Loucy (cell line): ENCODE results near the gene CCT4.

Experiments
- H2AFZ ChIP-seq: fragments of 200-600 bp; sonication (generic); 2 replicates; pipeline ENCODE4 v1.6.0; 2016; ENCODE audit warnings: antibody characterized with exemption, mild to moderate bottlenecking, low read length, moderate library complexity
- H3F3A ChIP-seq: fragments of 200-600 bp; 2 replicates; pipeline ENCODE4 v1.6.0; 2016; ENCODE audit warnings: antibody characterized with exemption, low read depth, mild to moderate bottlenecking
- H3K27me3 ChIP-seq: fragments of 200-600 bp; sonication (generic); 2 replicates; pipeline ENCODE4 v1.6.1; 2014; ENCODE audit warnings: low read length, mild to moderate bottlenecking; ENCODE audit not compliant: insufficient read depth, poor library complexity, severe bottlenecking
- H3K36me3 ChIP-seq: fragments of 200-600 bp; sonication (generic); 2 replicates; pipeline ENCODE4 v1.6.1; 2016; ENCODE audit warnings: low read length; ENCODE audit not compliant: insufficient read depth
- H3K4me1 ChIP-seq: fragments of 200-600 bp; sonication (generic); 2 replicates; pipeline ENCODE4 v1.5.1; 2014; ENCODE audit warnings: low read length, mild to moderate bottlenecking; ENCODE audit not compliant: insufficient read depth, poor library complexity, severe bottlenecking
- H3K4me2 ChIP-seq: fragments of 200-600 bp; sonication (generic); 2 replicates; pipeline ENCODE4 v1.6.0; 2014; ENCODE audit warnings: antibody characterized with exemption, low read length, low read depth, mild to moderate bottlenecking; ENCODE audit not compliant: poor library complexity, severe bottlenecking
- H3K4me3 ChIP-seq: fragments of 200-600 bp; sonication (generic); 2 replicates; pipeline ENCODE4 v1.5.1; 2014; ENCODE audit warnings: low read length, mild to moderate bottlenecking, mixed read lengths; ENCODE audit not compliant: poor library complexity, severe bottlenecking
- H3K79me2 ChIP-seq: fragments of 200-600 bp; sonication (generic); 2 replicates; pipeline ENCODE4 v1.6.1; 2014; ENCODE audit warnings: low read length; ENCODE audit not compliant: insufficient read depth
- H3K9ac ChIP-seq: fragments of 200-600 bp; sonication (generic); 2 replicates; pipeline ENCODE4 v1.6.0; 2014; ENCODE audit warnings: mild to moderate bottlenecking, low read depth, low read length, moderate library complexity; ENCODE audit not compliant: poor library complexity, severe bottlenecking
- H3K9me2 ChIP-seq: fragments of 200-600 bp; sonication (generic); replicated peaks from 2 replicates; pipeline ENCODE4 v1.6.1; 2016; ENCODE audit warnings: low read depth, low read length, mixed read lengths
- H3K9me3 ChIP-seq: fragments of 200-600 bp; sonication (generic); 2 replicates; pipeline ENCODE4 v1.6.1; 2014; ENCODE audit warnings: mild to moderate bottlenecking, antibody characterized with exemption, low read length, low read depth; ENCODE audit not compliant: insufficient read depth
- H4K20me1 ChIP-seq: fragments of 200-600 bp; sonication (generic); 2 replicates; pipeline ENCODE4 v1.6.0; 2014; ENCODE audit warnings: antibody characterized with exemption, low read length, mild to moderate bottlenecking; ENCODE audit not compliant: insufficient read depth, poor library complexity, severe bottlenecking
- CTCF ChIP-seq: fragments of 200-600 bp; sonication (generic); conservative IDR thresholded peaks from 2 replicates; pipeline ENCODE4 v1.5.1; 2014; ENCODE audit warnings: mild to moderate bottlenecking, antibody characterized with exemption, low read length
- EZH2phosphoT487 ChIP-seq: fragments of 200-600 bp; IDR thresholded peaks from 2 replicates; pipeline ENCODE4 v1.6.1; 2018; ENCODE audit warnings: antibody characterized with exemption, mild to moderate bottlenecking, moderate library complexity, borderline replicate concordance

The CCT4 gene

GRCh38 chr2:61888267-61889055, at the start of gene CCT4:
CCT4 (minus strand) TSS chr2:61888656; CDS start chr2:61888507, 149 bp downstream.
- Histone ChIP-seq H3K9me3 (no peaks in the 10 kb centered on the region), H3K36me3 (peaks cover 16% of the 10 kb centered on the region), H2AFZ (peak within 1 kb of the TSS; percentile 92), H3K9me2 (no peaks in the 10 kb centered on the region), H3K4me2 (peak within 1 kb of the TSS; percentile 82), H3K9ac (peak within 1 kb of the TSS; percentile 99), H3K27me3 (peaks cover 11% of the 10 kb centered on the region), H3K4me1 (peaks cover 18% of the 10 kb centered on the region), H3K79me2 (peaks cover 53% of the 10 kb centered on the region), H3K4me3 (peak within 1 kb of the TSS; percentile 99), H3F3A (no peaks in the 10 kb centered on the region), H4K20me1 (peaks cover 41% of the 10 kb centered on the region)
- TF ChIP-seq CTCF = no peak
- TF ChIP-seq EZH2phosphoT487 = no peak

DNA sequence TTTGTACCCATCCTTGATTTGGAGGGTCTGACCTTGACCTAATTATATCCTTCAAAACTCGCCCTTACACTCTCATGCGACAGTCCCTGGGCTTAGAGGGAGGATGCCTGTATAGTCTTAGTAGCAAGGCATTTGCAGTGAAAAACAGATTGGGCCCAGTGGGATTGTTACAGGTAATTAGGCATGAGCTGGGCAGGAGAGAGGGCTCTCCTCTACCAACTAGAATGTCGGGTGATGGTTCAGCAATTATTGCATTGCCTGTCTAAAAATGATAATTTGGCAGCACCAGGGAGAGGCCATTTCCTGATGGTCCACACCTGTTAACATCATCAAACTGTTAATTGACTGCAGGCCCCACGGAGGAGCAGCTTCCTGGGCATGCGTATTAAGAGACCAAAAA, 49.4 kb upstream of the CCT4 start:
- TF ChIP-seq EZH2phosphoT487 = no peak
- TF ChIP-seq CTCF = no peak
- Histone ChIP-seq H3K4me2 (no peak overlapping the region), H3K4me3 (no peak overlapping the region), H2AFZ (no peak overlapping the region), H3K9me2 (no peaks in the 10 kb centered on the region), H3K36me3 (no peaks in the 10 kb centered on the region), H3K9me3 (no peaks in the 10 kb centered on the region), H3K9ac (no peak overlapping the region), H4K20me1 (no peaks in the 10 kb centered on the region), H3F3A (no peaks in the 10 kb centered on the region), H3K79me2 (no peaks in the 10 kb centered on the region), H3K4me1 (no peaks in the 10 kb centered on the region), H3K27me3 (no peaks in the 10 kb centered on the region)

GRCh38 chr2:61937098-61937497, 48.6 kb upstream of the CCT4 start:
- Histone ChIP-seq H3K27me3 (no peaks in the 10 kb centered on the region), H3K4me3 (no peak overlapping the region), H4K20me1 (no peaks in the 10 kb centered on the region), H2AFZ (no peak overlapping the region), H3F3A (no peaks in the 10 kb centered on the region), H3K4me2 (no peak overlapping the region), H3K9me3 (no peaks in the 10 kb centered on the region), H3K9me2 (no peaks in the 10 kb centered on the region), H3K36me3 (no peaks in the 10 kb centered on the region), H3K4me1 (no peaks in the 10 kb centered on the region), H3K9ac (no peak overlapping the region), H3K79me2 (no peaks in the 10 kb centered on the region)
- no peak for TF ChIP-seq EZH2phosphoT487
- no peak for TF ChIP-seq CTCF
